Purkinje cell (primary cell): Measurements from ENCODE around the gene RAB27B. TPM values are rescaled to one million over a fixed set of nuclear protein-coding genes. Genes with fewer than 3 reads are reported as not detected.

Experiments
- polyA plus RNA-seq: library from polyadenylated mRNA; unstranded; fragments of >200 nt; fragmentation: Nextera tagmentation; gene quantifications from 2 replicates; pipeline ENCODE4 v1.2.1, GENCODE V29; 2014

Gene RAB27B
- 6.7 and 9.1 TPM in 2 replicates for polyA plus RNA-seq

DNA sequence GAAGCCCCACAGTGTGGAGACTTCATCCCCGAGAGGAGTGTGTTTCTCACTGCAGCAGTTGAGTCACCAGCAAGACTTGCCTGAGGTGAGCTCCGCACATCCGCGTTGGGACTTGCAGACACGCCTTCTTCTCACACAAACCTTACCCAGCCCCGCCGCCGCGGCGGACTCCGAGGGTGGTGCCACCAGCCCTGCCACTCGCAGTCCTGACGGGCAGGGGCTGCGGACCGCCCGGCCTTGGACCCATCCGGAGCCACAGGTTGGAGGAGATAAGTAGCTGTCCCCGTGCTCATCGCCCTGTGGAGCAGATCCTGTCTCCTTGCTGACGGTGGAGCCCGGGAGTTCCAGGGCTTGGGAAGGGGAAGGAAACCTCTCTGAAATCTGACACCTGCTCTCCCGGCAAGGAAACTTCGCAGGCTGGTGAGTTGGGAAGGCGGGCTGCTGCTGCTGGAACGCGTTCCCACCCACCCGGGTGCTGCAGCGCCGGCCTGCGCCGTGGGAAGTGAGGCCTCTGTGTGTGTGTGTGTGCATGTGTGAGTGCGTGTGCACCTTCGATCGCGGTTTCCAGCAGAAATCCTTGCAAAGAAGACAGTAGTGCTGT, at the start of gene RAB27B:
Gene RAB27B, plus strand, starts transcription at position 197 of the 601 bp plus-strand sequence. CDS start 49,109 bp downstream, outside the sequence.

Other genes with a start within 250 kb of the RAB27B start
- not detected in 2 replicates for gene DYNAP, start 237.2 kb upstream of the RAB27B start, polyA plus RNA-seq
- gene CCDC68, start 131.0 kb downstream of the RAB27B start, polyA plus RNA-seq: not detected in 2 replicates